A549 (cell line): ENCODE results near the gene GPR146. TPM values are rescaled to one million over a fixed set of nuclear protein-coding genes. Genes with fewer than 3 reads are reported as not detected.
A peak's percentile ranks its signal among the peaks of the same experiment; 100 is the strongest.

Experiments
- ATAC-seq, 2 experiments: fragments of 200-7000 bp in 1 of 2; fragments of >200 bp in 1 of 2; cut with Nextera tagmentation in 1 of 2; cut with Tn5 transposase in 1 of 2; 3 replicates each; pipeline versions ENCODE4 v1.8.0 to v1.9.1; 2018 to 2020; ENCODE audit warnings: mild to moderate bottlenecking in 1 of 2, moderate library complexity in 1 of 2
- CTCF ChIA-PET: fragments of 300-600 bp; sonication (Branson Sonifier 250); formaldehyde crosslinking; extraction: SDS; loops from one replicate; lab custom pipeline; 2021; ENCODE audit warnings: antibody characterized with exemption, inconsistent platforms; lab: Yijun Ruan, JAX
- POLR2A ChIA-PET: fragments of 350-600 bp; formaldehyde crosslinking; extraction: SDS; loops from one replicate; lab custom pipeline; 2021; ENCODE audit warnings: antibody characterized with exemption, inconsistent platforms; lab: Yijun Ruan, JAX
- DNase-seq, 2 experiments: peaks; one replicate each; pipeline versions ENCODE4 v3.0.0 to v3.0.0-alpha.2; 2011 to 2016; ENCODE audit warnings: low read depth in 1 of 2, low spot score in 1 of 2
- FAIRE-seq: peaks from 2 replicates; lab custom pipeline; 2011; peaks lifted over from hg19 to GRCh38; lab: Jason Lieb, UNC
- H3K27ac ChIP-seq, 2 experiments: fragments of >200 bp; sonication (Bioruptor Twin); formaldehyde crosslinking; 3 replicates each; pipeline ENCODE4 v1.5.1; 2016 to 2017
- H3K4me1 ChIP-seq: fragments of >200 bp; sonication (Bioruptor Twin); formaldehyde crosslinking; 3 replicates; pipeline ENCODE4 v1.6.1; 2016
- H3K4me2 ChIP-seq: fragments of >200 bp; sonication (Bioruptor Twin); formaldehyde crosslinking; 3 replicates; pipeline ENCODE4 v1.6.1; 2016
- H3K4me3 ChIP-seq: fragments of >200 bp; sonication (Bioruptor Twin); formaldehyde crosslinking; 3 replicates; pipeline ENCODE4 v1.5.1; 2016
- H3K9me3 ChIP-seq: fragments of >200 bp; sonication (Bioruptor Twin); formaldehyde crosslinking; 3 replicates; pipeline ENCODE4 v1.6.1; 2016
- CBX2 ChIP-seq: fragments of 200-600 bp; sonication (generic); IDR thresholded peaks from 2 replicates; pipeline ENCODE4 v1.6.1; 2016; ENCODE audit warnings: low read depth, mild to moderate bottlenecking, borderline replicate concordance
- CBX8 ChIP-seq: fragments of 200-600 bp; sonication (generic); IDR thresholded peaks from 2 replicates; pipeline ENCODE4 v1.6.1; 2016
- CEBPB ChIP-seq, 2 experiments: fragments of >200 bp in 1 of 2; sonication (Bioruptor Twin) in 1 of 2; formaldehyde crosslinking in 1 of 2; IDR thresholded peaks; 2 replicates each; pipeline ENCODE4 v1.6.1; 2012 to 2016
- CHD2 ChIP-seq: fragments of 150-350 bp; IDR thresholded peaks from 2 replicates; pipeline ENCODE4 v1.6.1; 2014; ENCODE audit warnings: low read length; ENCODE audit not compliant: partially characterized antibody
- CTCF ChIP-seq: fragments of >200 bp; sonication (Bioruptor Twin); formaldehyde crosslinking; IDR thresholded peaks from 3 replicates; pipeline ENCODE4 v1.5.1; 2016
- E2F6 ChIP-seq: IDR thresholded peaks from 2 replicates; pipeline ENCODE4 v1.6.1; 2012; ENCODE audit warnings: low read depth, borderline replicate concordance
- EHMT2 ChIP-seq: fragments of 200-600 bp; sonication (generic); IDR thresholded peaks from 2 replicates; pipeline ENCODE4 v1.6.1; 2016; ENCODE audit warnings: antibody characterized with exemption, low read depth, mild to moderate bottlenecking, moderate library complexity
- ELK1 ChIP-seq: fragments of 150-350 bp; IDR thresholded peaks from 2 replicates; pipeline ENCODE4 v1.6.1; 2014; ENCODE audit warnings: low read depth, mild to moderate bottlenecking, low read length
- EP300 ChIP-seq, 2 experiments: fragments of >200 bp; sonication (Bioruptor Twin); formaldehyde crosslinking; IDR thresholded peaks; 2 replicates in 1 of 2; 3 replicates in 1 of 2; pipeline ENCODE4 v1.6.1; 2016 to 2017
- ESRRA ChIP-seq: fragments of 150-350 bp; IDR thresholded peaks from 2 replicates; pipeline ENCODE4 v1.6.1; 2014; ENCODE audit warnings: mild to moderate bottlenecking, low read length, borderline replicate concordance
- FOSB ChIP-seq: fragments of 250-450 bp; sonication (Bioruptor Pico); IDR thresholded peaks from 2 replicates; pipeline ENCODE4 v1.5.0; 2020; ENCODE audit warnings: mild to moderate bottlenecking, moderate library complexity
- FOSL2 ChIP-seq, 2 experiments: fragments of 450-650 bp in 1 of 2; fragments of >200 bp in 1 of 2; sonication (Bioruptor Twin) in 1 of 2; formaldehyde crosslinking; IDR thresholded peaks; 2 replicates each; pipeline versions ENCODE4 v1.5.0 to v1.6.1; 2016 to 2020; ENCODE audit warnings: mild to moderate bottlenecking in 1 of 2, moderate library complexity in 1 of 2
- FOXS1 ChIP-seq: fragments of 250-450 bp; sonication (Bioruptor Pico); IDR thresholded peaks from 2 replicates; pipeline ENCODE4 v1.5.0; 2020; ENCODE audit warnings: mild to moderate bottlenecking, moderate library complexity
- HES2 ChIP-seq: fragments of >200 bp; sonication (Bioruptor Twin); formaldehyde crosslinking; IDR thresholded peaks from 2 replicates; pipeline ENCODE4 v1.6.1; 2016
- HMGXB4 ChIP-seq: fragments of 250-450 bp; sonication (Bioruptor Pico); IDR thresholded peaks from 2 replicates; pipeline ENCODE4 v1.5.0; 2021; ENCODE audit warnings: mild to moderate bottlenecking, moderate library complexity, borderline replicate concordance
- HOXB5 ChIP-seq: fragments of 250-450 bp; sonication (Bioruptor Pico); IDR thresholded peaks from 2 replicates; pipeline ENCODE4 v1.5.0; 2020; ENCODE audit warnings: mild to moderate bottlenecking, moderate library complexity
- JUN ChIP-seq, 2 experiments: fragments of >200 bp; sonication (Bioruptor Twin); formaldehyde crosslinking; IDR thresholded peaks; 2 replicates in 1 of 2; 3 replicates in 1 of 2; pipeline ENCODE4 v1.6.1; 2016 to 2017
- JUNB ChIP-seq: fragments of >200 bp; sonication (Bioruptor Twin); formaldehyde crosslinking; IDR thresholded peaks from 2 replicates; pipeline ENCODE4 v1.6.1; 2016
- KDM1A ChIP-seq: fragments of 200-600 bp; sonication (generic); IDR thresholded peaks from 2 replicates; pipeline ENCODE4 v1.6.1; 2016; ENCODE audit warnings: low read depth, mild to moderate bottlenecking
- KDM5A ChIP-seq: fragments of 200-600 bp; sonication (generic); IDR thresholded peaks from 2 replicates; pipeline ENCODE4 v1.6.1; 2016; ENCODE audit warnings: antibody characterized with exemption, mild to moderate bottlenecking
- MAFK ChIP-seq: fragments of 450-650 bp; IDR thresholded peaks from 2 replicates; pipeline ENCODE4 v1.6.1; 2014; ENCODE audit not compliant: partially characterized antibody
- MAX ChIP-seq: IDR thresholded peaks from 2 replicates; pipeline ENCODE4 v1.6.1; 2012
- MAZ ChIP-seq: fragments of 150-350 bp; IDR thresholded peaks from 2 replicates; pipeline ENCODE4 v1.6.1; 2014; ENCODE audit warnings: antibody characterized with exemption, low read depth, low read length, borderline replicate concordance
- MYC ChIP-seq: IDR thresholded peaks from 2 replicates; pipeline ENCODE4 v1.6.1; 2012; ENCODE audit warnings: mild to moderate bottlenecking, inconsistent platforms, low read length, improper control_type of control experiment, borderline replicate concordance
- NFE2L2 ChIP-seq: fragments of 150-350 bp; conservative IDR thresholded peaks from 2 replicates; pipeline ENCODE4 v1.6.1; 2014; ENCODE audit warnings: low read length
- PBX3 ChIP-seq: IDR thresholded peaks from 2 replicates; pipeline ENCODE4 v1.6.1; 2012
- RAD21 ChIP-seq, 2 experiments: fragments of >200 bp in 1 of 2; sonication (Bioruptor Twin) in 1 of 2; formaldehyde crosslinking in 1 of 2; IDR thresholded peaks in 1 of 2; conservative IDR thresholded peaks in 1 of 2; 2 replicates in 1 of 2; 3 replicates in 1 of 2; pipeline ENCODE4 v1.6.1; 2012 to 2018; ENCODE audit warnings: inconsistent platforms in 1 of 2
- RARB ChIP-seq: fragments of 250-450 bp; sonication (Bioruptor Pico); IDR thresholded peaks from 2 replicates; pipeline ENCODE4 v1.8.0; 2021; ENCODE audit warnings: mild to moderate bottlenecking, moderate library complexity
- RFX5 ChIP-seq: fragments of 450-650 bp; IDR thresholded peaks from 2 replicates; pipeline ENCODE4 v1.7.1; 2014; ENCODE audit warnings: antibody characterized with exemption, mild to moderate bottlenecking, moderate library complexity
- RNF2 ChIP-seq: fragments of 200-600 bp; sonication (generic); IDR thresholded peaks from 2 replicates; pipeline ENCODE4 v1.6.1; 2016; ENCODE audit warnings: low read depth, mild to moderate bottlenecking, antibody characterized with exemption, moderate library complexity, borderline replicate concordance
- ZFP36 ChIP-seq: fragments of 450-650 bp; IDR thresholded peaks from 2 replicates; pipeline ENCODE4 v1.6.1; 2014; ENCODE audit warnings: borderline replicate concordance; ENCODE audit not compliant: partially characterized antibody
- ZSCAN20 ChIP-seq: fragments of 250-450 bp; sonication (Bioruptor Pico); IDR thresholded peaks from 2 replicates; pipeline ENCODE4 v1.8.0; 2022; ENCODE audit warnings: mild to moderate bottlenecking, moderate library complexity
- WGBS: methylation state at CpG from one replicate; pipeline ENCODE4 v1.1.6; 2017; ENCODE audit errors: missing lambda C conversion rate; 5-methylcytosine and 5-hydroxymethylcytosine counted together
- polyA minus RNA-seq: library from RNA; depleted of rRNA, polyadenylated mRNA; stranded (reverse); fragments of >200 nt; gene quantifications from 2 replicates; pipeline ENCODE4 v1.2.3, GENCODE V29; 2011; rRNA and poly(A)+ RNA removed
- polyA plus RNA-seq, 4 experiments: library from polyadenylated mRNA; depleted of rRNA in 3 of 4; stranded (reverse); fragments of >200 nt; fragmentation: RNase III in 1 of 4; extraction: RNeasy Plus Mini Kit Qiagen cat#74134 plus additional on column Dnase treatment in 1 of 4; gene quantifications; 2 replicates in 3 of 4; 3 replicates in 1 of 4; pipeline ENCODE4 v1.2.3, GENCODE V29; 2011 to 2017

GPR146 gene
- polyA plus RNA-seq (2011; rRNA removed) (0.50 and 0.87 TPM in 2 replicates), polyA plus RNA-seq (2017; fragmentation: RNase III; extraction: RNeasy Plus Mini Kit Qiagen cat#74134 plus additional on column Dnase treatment) (0.70 to 0.75 TPM (median 0.74 TPM) in 3 replicates), polyA minus RNA-seq (0.68 and 1.7 TPM in 2 replicates)
- 1.3 and 2.3 TPM in 2 replicates for polyA plus RNA-seq (2012; cell fraction: cytosol; rRNA removed)
- 1.7 and 2.9 TPM in 2 replicates for polyA plus RNA-seq (2012; cell fraction: nucleus; rRNA removed)

- 4% methylated on average over 20 of the region's 74 CpGs for WGBS
- peaks cover 18% of the 10 kb centered on the region for H3K4me1 ChIP-seq
- H3K4me2 ChIP-seq, result peak within 1 kb of the TSS; percentile 83
- ATAC-seq, result peak; percentile 89 to 92
- H3K27ac ChIP-seq, result peak within 1 kb of the TSS; percentile 75 to 85
- CTCF ChIA-PET, result interaction anchor here (0.9 to 7.2 kb wide), 15 partner anchors 9 to 59 kb away, joined by 3 to 84 read pairs (median 5); no protein-coding TSS in a partner anchor
- FAIRE-seq, result no peak
- peak; percentile 91 to 99 for DNase-seq
- POLR2A ChIA-PET, result interaction anchor here (0.6 to 1.3 kb wide), 5 partner anchors 16 to 94 kb away, joined by 3 to 7 read pairs (median 4); no protein-coding TSS in a partner anchor
- H3K9me3 ChIP-seq, result no peaks in the 10 kb centered on the region
- peak within 1 kb of the TSS; percentile 60 for H3K4me3 ChIP-seq
- TF ChIP-seq KDM1A (no peak), EP300 (IDR thresholded peaks at IDR 0.05) (no peak), CHD2 (peak; percentile 73), RFX5 (no peak), CBX2 (no peak), JUN (IDR thresholded peaks at IDR 0.05) (no peak), CTCF (peak; percentile 65), PBX3 (no peak), KDM5A (no peak), ZSCAN20 (CRISPR knock-in tag) (no peak), FOSB (CRISPR knock-in tag) (no peak), JUNB (no peak), FOXS1 (CRISPR knock-in tag) (no peak), HOXB5 (no peak), NFE2L2 (no peak), RNF2 (no peak), CEBPB (IDR thresholded peaks at IDR 0.05) (peak in 1 of 2 experiments; percentile 27; a peak in 1 of 4 replicates), HES2 (no peak), EHMT2 (no peak), ELK1 (no peak), MAZ (no peak), RARB (CRISPR knock-in tag) (no peak), MAFK (peak; percentile 98), HMGXB4 (CRISPR knock-in tag) (no peak), MYC (no peak), RAD21 (conservative IDR thresholded peaks at IDR 0.05 in 1 of 2, IDR thresholded peaks at IDR 0.05 in 1 of 2) (0 out of 5 replicates have a peak, but pooled peaks of 1 of the 2 experiments have one; percentile 19), CBX8 (no peak), FOSL2 (IDR thresholded peaks at IDR 0.05) (no peak), FOSL2 (CRISPR knock-in tag; IDR thresholded peaks at IDR 0.05) (no peak), ESRRA (no peak), MAX (peak; percentile 56; the same call in 1 of the 2 replicates), E2F6 (no peak), ZFP36 (no peak)
Observed at GRCh38 chr7:1044189-1045068, at the start of gene GPR146. GPR146 (plus strand) TSS chr7:1044546; CDS start chr7:1057516, 12,970 bp downstream.
